DOHH2 (cell line): ENCODE measurements around the gene RNASE1.

Experiments used
- CTCF ChIP-seq: fragments of 200-600 bp; sonication (generic); IDR thresholded peaks from one replicate; pipeline ENCODE4 v1.5.1; 2014; ENCODE audit warnings: antibody characterized with exemption, mild to moderate bottlenecking, low read depth, low read length; ENCODE audit not compliant: poor library complexity, severe bottlenecking
- EZH2phosphoT487 ChIP-seq: fragments of 200-600 bp; sonication (generic); IDR thresholded peaks from 2 replicates; pipeline ENCODE4 v1.6.1; 2017; ENCODE audit warnings: borderline replicate concordance, mild to moderate bottlenecking, antibody characterized with exemption, low read length, moderate library complexity, mixed read lengths

DNA sequence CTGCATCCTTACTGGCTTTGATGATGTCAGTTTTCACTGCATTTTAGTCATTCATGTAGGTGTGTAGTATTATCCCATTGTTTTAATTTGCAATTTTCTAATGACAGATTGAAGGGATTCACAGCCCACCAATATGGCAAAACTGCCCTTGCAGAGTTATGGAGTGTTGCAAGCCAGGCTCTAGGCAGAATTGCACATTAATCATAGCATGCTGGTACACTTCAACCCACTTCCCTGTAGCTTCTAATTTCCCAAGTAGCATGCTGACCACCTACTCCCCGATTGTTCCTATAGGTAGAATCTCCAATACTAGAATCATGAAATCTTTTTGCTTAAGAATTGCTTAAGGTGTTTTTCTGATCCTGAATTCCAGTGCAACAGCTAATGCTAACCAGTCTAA is 26.7 kb downstream of the RNASE1 start:
- TF ChIP-seq CTCF (no peak), EZH2phosphoT487 (no peak)
